ENCODE results near the gene LARP6. TPM values are rescaled to one million over a fixed set of nuclear protein-coding genes. Genes with fewer than 3 reads are reported as not detected.

LARP6 gene
- total RNA-seq, 1 donor from 2014 or later: 7.1 TPM

GRCh38 chr15:70796516-70797310 is 57.2 kb downstream of the LARP6 start:
- no peak for DNase-seq (ENCODE audit: low read depth in 2 of 2)

GRCh38 chr15:70795311-70795665 is 58.7 kb downstream of the LARP6 start:
- peak; percentile 40 to 93 for DNase-seq (ENCODE audit: low read depth in 2 of 2)

- no peak for DNase-seq (ENCODE audit: low read depth in 2 of 2)
Observed at GRCh38 chr15:70794596-70795310, 59.2 kb downstream of the LARP6 start.

GRCh38 chr15:70793694-70794093 is 60.3 kb downstream of the LARP6 start:
- DNase-seq (ENCODE audit: low read depth in 2 of 2): no peak

DNA sequence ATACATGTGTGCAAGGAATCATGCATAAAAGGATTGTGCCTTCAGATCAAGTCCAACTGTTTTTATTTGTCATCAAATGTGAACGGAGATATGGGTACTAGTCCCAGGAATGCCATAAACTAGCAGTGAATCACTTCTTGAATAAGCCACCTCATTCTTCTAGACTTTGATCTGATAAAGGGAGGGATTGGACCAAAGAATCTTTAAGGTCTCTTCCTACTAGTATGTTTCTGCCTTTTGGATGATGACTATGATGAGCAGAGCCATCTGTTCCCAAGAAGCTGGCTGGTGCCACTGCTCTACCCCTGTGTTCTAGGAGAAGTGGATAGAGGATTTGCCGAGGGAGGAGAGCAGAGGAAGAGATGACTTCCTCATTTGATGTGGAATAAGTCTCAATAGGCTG is 61.8 kb downstream of the LARP6 start:
- peak in 1 of 2 donors; percentile 58 for DNase-seq (ENCODE audit: low read depth in 2 of 2)

GRCh38 chr15:70791259-70791658 is 62.7 kb downstream of the LARP6 start:
- no peak for DNase-seq (ENCODE audit: low read depth in 2 of 2)

- no peak for DNase-seq (ENCODE audit: low read depth in 2 of 2)
Observed at GRCh38 chr15:70789213-70789612, 64.7 kb downstream of the LARP6 start.

GRCh38 chr15:70788114-70789049 is 65.6 kb downstream of the LARP6 start:
- no peak for DNase-seq (ENCODE audit: low read depth in 2 of 2)

DNA sequence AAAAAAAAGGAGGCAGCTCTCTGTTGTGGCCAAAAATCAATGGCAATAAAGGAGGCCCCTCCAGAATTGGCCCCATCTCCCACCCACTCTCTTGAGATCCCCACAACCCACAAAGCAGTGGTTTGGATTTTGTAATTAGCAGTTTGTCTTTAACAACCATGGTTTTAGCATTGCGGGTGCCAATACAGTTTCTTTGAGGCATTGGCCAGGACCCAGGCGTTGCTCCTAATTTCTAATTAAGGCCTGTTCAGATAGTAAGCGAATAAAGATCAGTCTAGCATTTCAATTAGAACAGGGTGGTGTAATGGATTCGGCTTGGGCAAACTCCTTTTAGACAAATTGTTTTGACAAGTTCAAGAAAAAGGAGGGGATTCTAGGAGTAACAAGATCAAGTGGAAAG is 67.0 kb downstream of the LARP6 start:
- no peak for DNase-seq (ENCODE audit: low read depth in 2 of 2)

- DNase-seq (ENCODE audit: low read depth in 2 of 2): peak in 1 of 2 donors; percentile 78
Observed at GRCh38 chr15:70783610-70784022, 70.3 kb downstream of the LARP6 start.

DNA sequence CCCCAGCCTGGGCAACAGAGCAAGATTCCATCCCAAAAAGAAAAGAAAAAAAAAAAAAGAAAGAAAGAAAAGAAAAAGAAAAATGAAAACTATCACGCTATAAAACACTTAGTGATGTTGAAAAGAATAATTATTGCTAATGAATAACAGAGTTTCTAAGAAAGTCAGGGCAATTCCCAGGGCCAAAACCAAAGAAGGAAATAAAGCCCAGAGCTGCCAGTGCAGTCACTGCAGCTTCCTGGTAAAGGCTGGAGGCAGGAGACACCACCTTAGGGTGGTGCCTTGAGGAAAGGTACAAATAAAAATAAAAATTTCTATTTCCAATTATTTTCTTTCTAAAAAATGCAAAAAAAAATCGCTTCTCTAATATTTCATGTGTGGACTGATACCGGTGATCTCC is 70.9 kb downstream of the LARP6 start:
- DNase-seq (ENCODE audit: low read depth in 2 of 2): no peak

DNA sequence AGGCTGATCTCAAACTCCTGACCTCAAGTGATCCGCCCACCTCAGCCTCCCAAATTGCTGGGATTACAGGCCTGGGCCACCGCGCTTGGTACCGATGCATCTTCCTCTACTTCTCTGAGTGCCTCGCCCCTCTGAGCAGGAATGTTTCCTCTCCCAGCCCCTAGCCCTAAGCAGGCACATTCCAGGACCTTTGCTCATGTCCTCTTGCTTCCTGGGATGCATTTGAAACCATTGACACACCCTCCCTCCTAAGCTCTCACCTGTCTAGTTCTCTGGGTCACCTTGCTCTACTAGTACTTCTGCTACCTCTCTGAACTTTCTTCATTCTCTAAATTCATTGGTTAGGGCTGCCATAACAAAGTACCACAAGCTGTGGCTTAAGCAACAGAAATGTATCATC is 72.7 kb downstream of the LARP6 start:
- DNase-seq (ENCODE audit: low read depth in 2 of 2): no peak

Other genes with a start within 250 kb of the LARP6 start
- 102 and 189 TPM in 2 replicates for gene UACA, start 90.6 kb downstream of the LARP6 start, total RNA-seq
- gene THAP10, start 38.3 kb upstream of the LARP6 start, total RNA-seq: 0.60 and 0.87 TPM in 2 replicates
- 3.0 and 3.7 TPM in 2 replicates for gene LRRC49, start 38.7 kb upstream of the LARP6 start, total RNA-seq

All from lung microvascular endothelial cell (primary cell).